ENCODE results near the gene FUBP3.
"Not testable (repeated sequence)": the region's sequence is repeated elsewhere in the genome, so short reads cannot be mapped to it uniquely, and the experiment has no call there.

The FUBP3 gene

DNA sequence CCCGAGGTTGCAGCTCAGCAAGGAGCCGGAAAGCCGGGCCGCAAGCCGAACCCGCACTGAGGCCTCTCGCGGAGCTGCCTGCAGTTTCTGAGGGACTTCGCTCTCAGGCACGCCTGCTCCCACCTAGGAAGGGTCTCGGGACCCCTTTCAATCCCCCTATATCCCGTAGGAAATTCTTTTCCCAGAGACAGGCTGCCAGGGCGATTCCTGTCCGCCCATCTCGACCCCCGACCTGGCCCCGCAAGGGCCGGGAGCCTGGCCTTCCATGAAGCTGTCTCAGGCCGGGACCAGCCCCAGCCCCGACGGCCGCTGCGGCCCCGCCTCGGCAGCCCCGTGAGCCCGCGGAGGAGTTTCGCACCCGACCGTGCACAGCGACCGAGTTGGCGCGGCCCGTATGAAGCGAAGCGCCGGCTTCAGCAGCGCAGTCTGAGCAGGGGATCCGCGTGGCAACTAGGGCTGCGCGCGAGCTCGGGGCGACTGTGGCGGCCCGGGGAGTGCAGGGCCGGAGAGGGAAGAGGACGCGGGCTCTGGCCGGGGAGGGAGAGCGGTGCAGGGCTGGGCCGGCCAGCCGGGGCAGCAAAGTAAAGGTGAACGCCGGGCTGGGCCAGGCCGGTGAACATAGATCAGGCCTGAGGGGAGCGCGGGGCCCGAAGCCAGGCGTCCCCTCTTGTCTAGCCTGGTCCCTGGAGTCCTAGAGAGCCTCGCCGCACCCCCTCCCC, 84.0 kb downstream of the FUBP3 start:
- DNase-seq = peak; percentile 29

DNA sequence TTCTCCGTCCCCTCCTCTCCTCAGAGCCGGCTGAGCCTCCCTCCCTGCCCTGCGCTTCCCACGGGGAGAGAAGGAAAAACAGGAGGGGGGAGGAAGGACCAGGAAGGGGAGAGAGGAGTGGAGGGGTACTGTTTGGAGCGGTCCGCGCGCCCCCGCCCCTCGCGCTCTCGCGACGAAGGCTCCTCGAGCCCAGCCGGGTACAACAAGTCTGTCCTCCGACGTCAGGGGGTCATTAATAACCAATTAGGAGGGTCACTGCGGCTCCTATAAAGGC, 84.5 kb downstream of the FUBP3 start:
- no peak for DNase-seq

DNA sequence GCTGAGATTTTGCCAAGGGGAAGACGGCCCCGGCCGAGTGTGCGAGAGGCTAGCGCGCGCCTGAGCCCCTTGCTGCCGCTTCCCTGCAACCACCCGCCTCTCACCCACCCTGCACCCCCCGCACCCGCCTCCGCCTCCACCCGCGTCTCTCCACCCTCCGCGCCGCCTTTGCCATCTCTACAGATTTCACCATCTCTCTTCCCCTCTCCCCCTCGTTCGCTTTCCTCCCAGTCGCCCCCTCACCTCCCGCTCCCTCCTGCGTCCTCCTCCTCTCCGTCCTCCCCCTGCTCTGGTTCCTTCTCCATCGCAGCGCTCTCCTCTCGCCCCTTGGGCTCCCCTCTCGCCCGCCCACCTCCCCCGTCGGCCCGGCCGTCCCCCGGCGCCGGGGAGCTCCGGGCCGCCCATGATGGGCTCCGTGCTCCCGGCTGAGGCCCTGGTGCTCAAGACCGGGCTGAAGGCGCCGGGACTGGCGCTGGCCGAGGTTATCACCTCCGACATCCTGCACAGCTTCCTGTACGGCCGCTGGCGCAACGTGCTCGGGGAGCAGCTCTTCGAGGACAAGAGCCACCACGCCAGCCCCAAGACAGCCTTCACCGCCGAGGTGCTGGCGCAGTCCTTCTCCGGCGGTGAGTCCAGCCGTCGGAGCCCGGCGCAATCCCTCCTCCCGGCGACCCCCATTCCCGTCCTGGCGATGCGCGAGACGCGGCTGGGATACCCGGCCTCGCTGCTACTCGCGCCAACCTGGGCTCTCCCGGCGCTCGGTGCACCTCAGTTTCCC, 85.1 kb downstream of the FUBP3 start, which contains the start of gene PRDM12:
PRDM12 (plus strand) TSS at position 344 of the 778 bp plus-strand sequence; CDS start at position 404, 60 bp downstream.
- DNase-seq = peak; percentile 14

DNA sequence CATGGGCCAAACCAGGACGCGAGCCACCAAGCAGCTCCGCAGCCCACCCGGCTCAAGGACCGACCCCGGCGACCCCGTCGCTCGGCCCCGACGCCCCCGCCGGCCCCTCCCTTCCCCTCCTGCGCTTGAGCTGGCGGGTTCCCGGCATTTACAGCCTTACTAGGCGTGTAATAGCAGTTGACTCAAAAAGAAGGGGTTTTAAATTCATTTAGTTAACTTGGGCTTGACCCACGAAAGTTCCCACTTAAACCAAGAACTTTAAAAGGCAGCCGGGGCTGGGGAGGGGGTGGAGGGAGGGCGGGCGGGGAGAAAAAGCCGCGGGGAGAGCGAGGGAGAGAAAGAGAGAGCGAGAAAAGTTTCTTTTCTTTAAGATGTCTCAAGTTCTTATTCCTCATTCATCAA, 85.7 kb downstream of the FUBP3 start:
- no peak for DNase-seq

DNA sequence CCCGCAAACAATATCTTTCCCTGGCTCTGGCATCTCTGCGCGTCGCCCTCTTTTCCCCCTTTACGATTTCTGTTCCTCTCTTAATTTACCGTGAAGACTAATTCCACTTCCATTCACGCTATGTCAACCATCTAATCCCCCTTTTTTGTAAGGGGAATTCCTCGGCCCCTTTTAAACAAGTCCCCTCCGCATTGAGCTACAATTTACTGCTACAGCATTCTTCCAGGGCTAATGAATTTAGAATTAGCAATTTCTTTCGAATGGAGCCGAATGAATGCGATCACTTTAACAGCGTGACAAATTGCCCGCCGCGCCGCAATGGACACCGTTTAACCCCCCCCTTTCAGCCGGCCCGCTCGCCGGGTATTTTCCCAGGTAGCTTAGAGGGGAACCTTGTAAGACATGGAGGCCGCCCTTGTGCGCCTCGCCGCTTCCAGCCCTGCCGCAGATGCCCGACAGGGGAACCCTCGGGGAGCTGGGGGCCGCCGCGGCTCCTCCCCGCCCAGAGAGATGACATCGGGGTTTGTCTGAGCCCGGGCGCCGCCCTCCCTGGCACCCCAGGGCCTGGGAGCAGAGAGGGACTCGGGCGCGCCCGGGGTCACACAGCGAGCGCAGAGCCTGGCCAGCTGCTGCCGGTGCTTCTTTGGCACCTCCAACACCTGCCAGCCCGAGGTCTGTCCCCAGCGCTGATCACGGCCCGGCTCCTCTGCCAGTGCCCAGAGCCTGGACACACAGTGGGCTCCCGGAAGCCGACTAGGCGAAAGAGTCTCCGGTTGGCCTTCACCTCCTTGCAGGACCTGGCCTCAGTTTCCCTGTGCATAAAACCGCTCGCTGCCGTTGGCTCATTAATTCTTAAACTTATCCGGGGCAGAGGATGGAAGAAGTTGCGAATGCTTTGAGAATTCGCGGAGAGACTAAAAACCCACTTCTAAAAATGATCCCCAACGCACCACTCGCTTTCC, 86.3 kb downstream of the FUBP3 start:
- DNase-seq = no peak

DNA sequence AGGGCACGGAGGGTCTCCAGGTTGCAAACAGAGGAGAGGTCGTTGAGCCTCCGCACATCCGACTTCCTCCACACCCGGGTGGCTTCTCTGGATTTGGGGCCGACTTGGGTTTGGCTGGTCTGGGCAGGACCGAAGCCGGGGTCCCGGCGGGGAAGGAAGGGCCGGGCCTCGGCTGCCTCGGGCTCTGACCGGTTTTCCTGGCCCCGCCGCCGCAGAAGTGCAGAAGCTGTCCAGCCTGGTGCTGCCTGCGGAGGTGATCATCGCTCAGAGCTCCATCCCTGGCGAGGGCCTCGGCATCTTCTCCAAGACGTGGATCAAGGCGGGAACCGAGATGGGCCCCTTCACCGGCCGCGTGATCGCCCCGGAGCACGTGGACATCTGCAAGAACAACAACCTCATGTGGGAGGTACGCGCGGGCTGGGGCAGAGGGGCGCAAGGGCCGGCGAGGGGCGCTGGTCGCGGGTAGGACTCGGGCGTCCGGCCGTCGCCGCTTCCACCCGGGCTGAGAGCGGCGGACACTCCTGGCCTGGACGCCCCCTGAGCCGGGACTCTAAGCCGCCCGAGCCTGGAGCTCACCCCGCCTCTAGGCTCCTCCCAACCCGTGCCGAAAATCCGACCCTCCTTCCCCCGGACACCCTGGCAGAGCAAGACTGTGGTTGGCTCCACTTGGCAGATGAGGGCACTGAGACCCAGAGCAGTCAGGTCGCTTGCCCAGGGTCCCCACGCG, 87.2 kb downstream of the FUBP3 start:
- no peak for DNase-seq

DNA sequence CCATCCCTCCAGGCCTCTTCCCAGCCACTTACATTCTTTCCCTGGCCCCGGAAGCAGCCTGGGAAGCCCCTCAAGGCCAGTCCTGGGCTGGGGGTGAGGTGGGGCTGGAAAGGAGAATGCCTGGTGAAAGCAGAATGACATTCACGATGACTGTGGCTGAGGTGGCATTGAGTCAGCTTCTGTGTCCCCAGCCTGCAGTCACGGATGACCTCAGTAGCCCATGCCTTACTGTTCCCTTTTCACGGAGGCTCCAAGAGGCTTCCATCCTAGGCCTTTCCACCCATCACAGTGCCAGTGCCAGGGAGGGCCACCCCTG, 87.7 kb downstream of the FUBP3 start:
- no peak for DNase-seq

DNA sequence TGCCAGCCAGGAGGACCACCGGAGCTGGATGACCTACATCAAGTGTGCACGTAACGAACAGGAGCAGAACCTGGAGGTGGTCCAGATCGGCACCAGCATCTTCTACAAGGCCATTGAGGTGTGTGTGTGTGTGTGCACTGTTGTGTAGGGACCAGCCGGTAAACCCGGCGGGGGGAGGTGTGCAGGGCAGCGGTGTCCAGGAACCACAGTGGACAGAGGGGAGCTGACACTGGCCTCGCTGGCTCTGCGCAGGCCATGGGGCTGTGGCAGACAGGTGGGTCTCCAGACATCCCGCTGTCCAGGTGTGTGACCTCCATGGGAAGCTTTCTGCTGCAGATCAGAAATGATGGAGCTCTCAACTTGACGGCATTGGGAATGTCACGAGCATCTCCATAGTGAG, 88.8 kb downstream of the FUBP3 start:
- DNase-seq = no peak

DNA sequence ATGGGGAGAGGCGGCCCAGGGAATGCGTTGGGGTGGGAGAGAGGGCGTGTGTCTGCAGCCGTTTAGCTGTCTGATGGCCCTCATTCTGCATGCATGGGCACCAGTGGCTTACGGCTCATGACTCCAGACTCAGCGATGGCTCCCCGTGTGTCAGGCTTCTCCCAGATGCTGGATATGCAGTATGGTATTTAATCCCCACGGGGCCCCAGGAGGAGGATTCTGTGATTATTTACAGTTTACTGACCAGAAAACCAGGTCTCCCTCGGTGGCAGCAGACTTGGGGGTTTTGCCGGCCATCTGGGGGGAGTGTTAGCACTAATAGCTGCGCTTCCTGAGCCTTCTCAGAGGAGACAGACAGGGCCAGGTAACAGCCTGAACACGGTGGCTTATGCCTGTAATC, 89.3 kb downstream of the FUBP3 start:
- no peak for DNase-seq

DNA sequence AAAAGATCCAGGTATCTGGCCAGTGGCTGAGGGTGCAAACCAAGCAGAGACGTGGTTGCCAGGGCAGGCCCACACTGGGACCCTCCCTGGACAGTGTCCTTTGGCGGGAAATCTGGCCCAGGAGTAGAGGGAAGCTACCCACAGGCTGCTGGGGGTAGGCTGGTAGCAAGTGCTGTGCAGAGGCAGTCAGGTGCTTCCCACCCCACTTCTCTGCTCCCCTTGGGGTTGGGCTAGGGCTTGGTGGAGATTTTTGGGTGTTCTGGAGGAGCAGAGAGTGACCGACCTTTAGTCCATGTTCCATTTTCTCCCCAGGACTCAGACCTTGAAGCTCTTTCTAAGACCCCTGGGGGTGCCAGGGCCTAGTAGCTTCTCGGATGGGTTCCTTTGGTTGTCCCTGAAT, 90.6 kb downstream of the FUBP3 start:
- no peak for DNase-seq

DNA sequence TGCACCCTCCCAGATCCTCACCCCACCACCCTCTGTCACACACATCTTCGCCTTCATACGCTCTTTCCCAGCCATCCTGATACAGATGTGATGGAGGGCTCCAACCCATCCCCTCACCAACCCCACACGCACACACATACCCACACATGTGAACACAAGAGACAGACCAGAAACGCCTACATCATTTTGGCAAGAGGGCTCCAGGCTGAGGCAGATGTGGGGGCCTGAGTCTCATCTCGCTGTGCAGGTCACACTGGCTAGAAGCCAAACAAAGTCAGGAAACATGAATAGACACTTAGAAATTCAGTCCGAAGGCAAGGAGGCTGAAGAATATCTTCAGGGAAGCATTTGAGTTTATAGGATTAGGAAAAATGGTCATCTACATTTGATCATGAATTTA, 91.3 kb downstream of the FUBP3 start:
- DNase-seq = no peak

DNA sequence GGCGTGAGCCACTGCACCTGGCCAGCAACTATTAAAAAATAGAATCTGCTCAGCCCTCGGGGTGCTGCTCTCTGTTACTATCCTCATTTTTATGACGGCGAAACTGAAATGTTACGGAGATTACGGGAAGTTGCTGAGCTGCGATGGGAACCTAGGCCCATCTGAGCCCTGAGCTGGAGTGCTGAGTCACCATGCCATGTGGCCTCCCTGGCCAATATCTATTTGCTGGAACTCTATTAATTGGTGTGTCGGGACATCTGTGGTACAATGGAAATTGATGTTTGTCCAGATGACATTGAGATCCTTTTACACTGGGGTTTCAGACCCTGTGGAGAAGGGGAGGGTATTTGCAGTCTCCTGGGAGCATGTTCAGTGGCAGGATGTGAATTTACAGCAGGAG, 93.1 kb downstream of the FUBP3 start:
- DNase-seq = no peak

DNA sequence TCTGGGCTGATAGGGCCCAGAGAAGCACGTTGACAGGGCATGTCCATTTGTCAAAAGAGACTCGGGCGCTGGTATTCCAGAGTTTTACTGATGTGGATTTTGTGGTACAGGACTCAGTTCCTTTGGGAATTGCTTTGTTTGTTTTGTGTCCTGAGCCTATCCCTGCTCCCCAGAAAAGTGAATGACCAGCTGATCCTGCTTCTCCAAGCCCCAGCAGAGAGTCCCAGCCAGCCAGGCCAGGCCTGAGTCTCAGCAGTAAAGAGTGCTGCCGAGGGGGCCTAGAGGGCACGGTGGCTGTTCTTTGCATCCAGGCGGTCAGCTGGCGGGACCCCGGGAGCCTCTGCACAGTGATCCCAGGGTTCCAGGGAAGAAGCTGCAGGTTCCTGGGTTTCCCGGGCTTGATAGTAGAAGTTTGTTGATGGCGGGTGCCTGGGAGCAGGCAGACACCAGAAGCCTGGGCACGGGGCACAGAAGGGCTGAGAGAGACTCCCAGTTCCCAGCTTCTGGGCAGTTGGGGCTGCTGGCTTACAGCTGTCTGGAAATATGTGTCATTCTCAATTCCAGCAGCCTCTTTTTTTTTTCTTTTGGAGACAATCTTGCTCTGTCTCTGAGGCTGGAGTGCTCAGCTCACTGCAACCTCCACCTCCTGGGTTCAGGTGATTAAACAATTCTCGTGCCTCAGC, 93.7 kb downstream of the FUBP3 start:
- DNase-seq = no peak

DNA sequence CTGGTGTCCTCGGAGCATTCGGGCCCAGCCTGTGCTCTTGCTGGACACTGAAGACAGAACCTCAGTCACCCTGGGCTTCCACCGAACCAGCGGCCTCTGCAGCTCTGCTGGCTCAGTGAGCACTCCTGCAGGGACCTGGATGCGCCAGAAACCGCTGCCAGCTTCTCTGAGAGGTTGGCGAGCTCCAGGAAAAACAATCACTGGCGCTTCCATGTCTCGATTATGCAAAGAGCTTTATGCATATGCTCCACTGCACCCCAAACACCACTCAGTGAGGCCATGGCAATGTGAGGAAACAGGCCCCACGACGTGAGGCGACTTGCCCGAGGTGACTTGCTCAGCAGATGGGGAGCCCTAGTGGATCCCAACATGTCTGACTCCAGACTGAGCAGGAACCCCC, 96.0 kb downstream of the FUBP3 start:
- no peak for DNase-seq

DNA sequence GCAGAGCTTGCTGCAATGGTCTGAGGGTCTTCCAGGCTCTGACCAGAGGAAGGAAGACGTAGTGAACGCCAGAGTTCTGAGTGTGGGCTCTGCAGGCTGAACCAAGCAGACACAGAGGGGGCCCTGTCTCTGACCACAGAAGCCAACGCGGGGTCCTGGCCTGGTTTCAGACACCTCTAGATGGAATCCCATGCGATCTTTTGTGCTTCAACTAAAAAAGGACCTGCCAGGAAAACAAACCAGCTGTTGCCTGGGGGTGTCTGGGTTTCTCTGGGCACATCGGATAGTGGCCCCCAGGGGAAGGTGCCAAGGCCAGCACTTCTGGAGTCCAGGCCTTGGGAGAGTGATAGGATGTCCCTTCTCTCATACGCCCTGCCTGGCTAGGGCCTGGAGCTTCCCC, 97.9 kb downstream of the FUBP3 start:
- DNase-seq = no peak

DNA sequence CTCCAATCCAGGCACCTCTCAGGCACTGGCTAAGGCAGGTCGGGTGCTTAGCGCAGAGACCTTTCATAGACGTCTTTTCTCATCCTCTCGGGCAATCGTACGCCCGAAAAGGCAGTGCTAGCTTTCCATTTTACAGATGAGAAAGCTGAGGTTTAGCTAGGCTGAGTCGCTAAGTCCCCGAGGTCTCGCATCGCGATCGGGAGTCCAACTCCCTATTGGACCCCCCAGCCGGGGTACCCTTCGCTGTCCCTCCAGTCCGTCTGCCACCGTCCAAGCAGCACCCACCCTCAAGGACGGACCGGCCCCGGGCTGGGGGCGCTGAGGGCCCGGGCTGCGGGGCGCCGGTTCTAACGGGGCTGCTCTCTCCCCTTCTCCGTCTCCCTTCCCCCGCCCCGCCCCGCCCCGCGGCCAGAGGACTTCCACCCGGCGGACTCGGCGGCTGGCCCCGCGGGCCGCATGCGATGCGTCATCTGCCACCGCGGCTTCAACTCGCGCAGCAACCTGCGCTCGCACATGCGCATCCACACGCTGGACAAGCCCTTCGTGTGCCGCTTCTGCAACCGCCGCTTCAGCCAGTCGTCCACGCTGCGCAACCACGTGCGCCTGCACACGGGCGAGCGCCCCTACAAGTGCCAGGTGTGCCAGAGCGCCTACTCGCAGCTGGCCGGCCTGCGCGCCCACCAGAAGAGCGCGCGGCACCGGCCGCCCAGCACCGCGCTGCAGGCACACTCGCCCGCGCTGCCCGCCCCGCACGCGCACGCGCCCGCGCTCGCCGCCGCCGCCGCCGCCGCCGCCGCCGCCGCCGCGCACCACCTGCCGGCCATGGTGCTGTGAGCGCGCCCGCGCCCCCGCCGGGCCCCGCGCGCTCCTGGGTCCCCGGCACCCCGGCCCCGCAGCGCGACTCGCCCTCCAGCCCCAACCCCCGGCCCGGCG, 101.7 kb downstream of the FUBP3 start:
- peak; percentile 80 for DNase-seq

DNA sequence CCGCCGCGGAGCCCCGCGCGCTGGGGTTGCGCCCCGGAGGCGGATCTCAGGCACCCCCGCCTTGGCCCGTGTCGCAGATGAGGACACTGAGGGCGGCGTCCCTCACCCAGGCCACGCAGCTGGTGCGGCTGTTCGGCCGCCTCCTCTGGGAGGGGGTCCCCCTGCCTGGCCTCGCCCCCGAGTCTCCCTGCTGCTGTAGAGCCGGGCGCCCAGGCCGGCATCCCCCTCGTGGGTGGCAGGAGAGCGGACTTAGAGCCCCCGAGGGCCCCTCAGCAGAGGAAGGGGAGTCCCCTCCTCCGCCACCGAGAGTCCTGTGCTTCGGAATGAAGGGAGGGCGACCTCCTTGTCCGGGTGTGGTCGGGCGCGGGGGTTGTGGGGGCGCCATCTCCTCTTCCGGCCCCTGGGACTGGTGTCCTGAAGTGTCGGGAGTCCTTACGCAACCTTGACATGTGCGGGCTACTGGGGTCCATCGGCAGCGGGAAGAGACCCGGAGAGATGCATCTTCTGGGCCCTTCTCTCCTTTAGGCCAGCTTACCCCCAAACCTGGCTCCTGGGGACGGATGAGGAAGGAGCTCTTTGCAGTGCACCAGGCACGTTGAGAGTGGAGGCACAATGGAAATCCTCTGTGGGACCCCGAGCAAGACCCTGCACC, 102.5 kb downstream of the FUBP3 start:
- DNase-seq = peak; percentile 22

DNA sequence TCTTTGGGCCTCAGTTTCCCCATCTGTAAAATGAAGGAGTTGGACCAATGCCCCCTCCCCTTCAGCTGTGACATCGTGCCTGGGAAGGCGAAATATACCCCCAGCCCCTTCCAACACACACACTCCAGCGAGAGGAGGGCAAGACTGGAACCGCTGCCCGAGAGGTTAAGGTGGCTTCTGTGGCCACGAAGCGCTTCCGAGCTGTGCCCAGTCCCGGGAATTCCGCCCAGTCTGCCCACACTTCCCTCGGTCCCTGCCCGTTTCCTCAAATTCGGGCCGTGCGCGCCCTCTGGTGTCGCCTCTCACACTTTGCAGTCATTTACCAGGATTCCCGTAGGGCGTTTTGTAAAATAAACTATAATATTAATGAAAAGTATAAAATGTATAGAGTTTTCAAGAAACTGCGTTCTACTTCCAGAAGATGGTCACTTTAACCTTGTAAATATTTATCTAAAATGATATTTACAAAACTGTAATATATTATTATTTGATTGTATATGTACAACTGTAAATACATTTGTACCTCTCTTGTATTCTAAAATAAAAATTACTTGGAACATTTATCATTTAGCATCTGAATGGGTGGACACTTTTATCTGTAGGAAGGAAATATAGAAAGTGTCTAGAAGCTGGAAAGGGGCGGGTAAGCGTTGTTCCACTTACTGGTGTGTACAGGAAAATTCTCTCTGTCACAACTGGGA, 103.2 kb downstream of the FUBP3 start:
- peak; percentile 66 for DNase-seq

DNA sequence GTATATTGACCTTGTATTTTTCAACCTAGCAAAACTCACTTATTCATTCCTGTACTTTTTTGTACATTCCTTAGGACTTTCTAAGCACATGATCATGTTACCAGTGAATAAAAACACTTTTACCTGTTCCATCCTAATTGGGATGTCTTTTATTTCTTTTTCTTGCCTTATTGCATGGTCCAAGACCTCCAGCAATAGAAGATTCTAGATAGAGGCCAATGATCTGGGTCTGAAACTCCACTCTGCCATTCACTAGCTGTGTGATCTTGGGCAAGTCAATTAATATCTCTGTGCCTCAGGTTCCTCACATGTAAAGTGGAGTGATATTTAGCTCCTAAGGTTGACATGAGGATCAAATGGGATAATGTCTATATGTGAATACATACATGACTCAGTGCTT, 105.7 kb downstream of the FUBP3 start:
- DNase-seq = no peak

DNA sequence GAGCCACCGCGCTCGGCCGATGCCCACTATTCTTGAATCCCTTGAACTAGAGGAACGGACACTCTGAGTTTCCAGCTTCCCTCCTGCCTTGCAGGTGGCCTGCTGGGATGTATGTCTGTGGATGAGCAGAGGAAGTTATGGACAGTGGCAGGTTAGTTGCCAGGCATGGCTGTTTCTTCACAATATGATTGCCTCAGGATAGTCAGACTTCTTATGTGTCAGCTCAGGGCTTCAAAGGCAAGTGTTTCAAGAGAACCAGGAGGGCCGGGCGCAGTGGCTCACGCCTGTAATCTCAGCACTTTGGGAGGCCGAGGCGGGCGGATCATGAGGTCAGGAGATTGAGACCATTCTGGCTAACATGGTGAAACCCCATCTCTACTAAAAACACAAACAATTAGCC, 106.6 kb downstream of the FUBP3 start:
- DNase-seq = not testable (repeated sequence)
